Measurements from ENCODE around the gene PLPP7. TPM values are rescaled to one million over a fixed set of nuclear protein-coding genes. Genes with fewer than 3 reads are reported as not detected.

The PLPP7 gene
- total and polyA plus RNA-seq, 3 donors from 2014 or later = 8.6 to 29.9 (median 23.9) TPM

- H3K36me3 ChIP-seq (ENCODE audit: low read depth, missing control alignments) = no peaks in the 10 kb centered on the region
- no peaks in the 10 kb centered on the region for H3K9me3 ChIP-seq
- no peak for DNase-seq
- no peak overlapping the region for H3K27ac ChIP-seq
- H3K4me3 ChIP-seq = no peak overlapping the region
- WGBS, 2 donors = 91% methylated on average over 18 of the region's 18 CpGs
- TF ChIP-seq CTCF (IDR thresholded peaks at IDR 0.05) = no peak
- TF ChIP-seq POLR2A (IDR thresholded peaks at IDR 0.05) = no peak
- intact Hi-C loops (cut with DNase I; ENCODE audit: low total_unique reads) = no loop called here
- H3K27me3 ChIP-seq = no peaks in the 10 kb centered on the region
- no peaks in the 10 kb centered on the region for H3K4me1 ChIP-seq
Observed at GRCh38 chr9:131309530-131310276, 20.2 kb downstream of the PLPP7 start.

GRCh38 chr9:131310833-131311554 lies 21.5 kb downstream of the PLPP7 start:
- Histone ChIP-seq H3K27me3 (no peaks in the 10 kb centered on the region), H3K9me3 (no peaks in the 10 kb centered on the region), H3K36me3 (ENCODE audit: low read depth, missing control alignments) (no peaks in the 10 kb centered on the region), H3K27ac (no peak overlapping the region), H3K4me1 (no peaks in the 10 kb centered on the region), H3K4me3 (no peak overlapping the region)
- 54 to 70% methylated on average over 5 to 20 of the region's 20 CpGs for WGBS, 2 donors
- DNase-seq = no peak
- TF ChIP-seq CTCF (IDR thresholded peaks at IDR 0.05) (no peak), POLR2A (IDR thresholded peaks at IDR 0.05) (no peak)
- intact Hi-C loops (cut with DNase I; ENCODE audit: low total_unique reads) = no loop called here

- intact Hi-C loops (cut with DNase I; ENCODE audit: low total_unique reads) = no loop called here
- DNase-seq = no peak
- no peaks in the 10 kb centered on the region for H3K9me3 ChIP-seq
- H3K27ac ChIP-seq = no peak overlapping the region
- no peak for TF ChIP-seq CTCF (IDR thresholded peaks at IDR 0.05)
- no peak for TF ChIP-seq POLR2A (IDR thresholded peaks at IDR 0.05)
- H3K27me3 ChIP-seq = no peaks in the 10 kb centered on the region
- 93 to 94% methylated on average over 9 of the region's 9 CpGs for WGBS, 2 donors
- no peaks in the 10 kb centered on the region for H3K36me3 ChIP-seq (ENCODE audit: low read depth, missing control alignments)
- H3K4me3 ChIP-seq = no peak overlapping the region
- H3K4me1 ChIP-seq = no peaks in the 10 kb centered on the region
Observed at GRCh38 chr9:131312246-131312645, 22.7 kb downstream of the PLPP7 start.

- H3K27me3 ChIP-seq = no peaks in the 10 kb centered on the region
- TF ChIP-seq CTCF (IDR thresholded peaks at IDR 0.05) (no peak), POLR2A (IDR thresholded peaks at IDR 0.05) (no peak)
- WGBS, 2 donors = 83 to 88% methylated on average over 25 to 28 of the region's 28 CpGs
- H3K9me3 ChIP-seq = no peaks in the 10 kb centered on the region
- H3K27ac ChIP-seq = no peak overlapping the region
- intact Hi-C loops (cut with DNase I; ENCODE audit: low total_unique reads) = no loop called here
- no peaks in the 10 kb centered on the region for H3K4me1 ChIP-seq
- DNase-seq = no peak
- H3K4me3 ChIP-seq = no peak overlapping the region
- no peaks in the 10 kb centered on the region for H3K36me3 ChIP-seq (ENCODE audit: low read depth, missing control alignments)
Observed at GRCh38 chr9:131312822-131313770, 23.6 kb downstream of the PLPP7 start.
